HUES48 (cell line): Measurements from ENCODE around the gene LAIR1.
"Not testable (repeated sequence)": the region's sequence is repeated elsewhere in the genome, so short reads cannot be mapped to it uniquely, and the experiment has no call there.

ENCODE experiments used
- H3K27ac ChIP-seq: one replicate; pipeline ENCODE4 v1.7.0; 2013; ENCODE audit warnings: low read depth, low read length, inconsistent platforms
- H3K27me3 ChIP-seq: 2 replicates; pipeline ENCODE4 v1.6.1; 2013; ENCODE audit warnings: mild to moderate bottlenecking, low read length; ENCODE audit not compliant: control insufficient read depth, insufficient read depth
- H3K36me3 ChIP-seq: 2 replicates; pipeline ENCODE4 v1.6.1; 2013; ENCODE audit warnings: low read length; ENCODE audit not compliant: control insufficient read depth, insufficient read depth
- H3K4me1 ChIP-seq: 2 replicates; pipeline ENCODE4 v1.6.1; 2013; ENCODE audit warnings: mild to moderate bottlenecking, low read length; ENCODE audit not compliant: control insufficient read depth, insufficient read depth
- H3K4me3 ChIP-seq: 2 replicates; pipeline ENCODE4 v1.5.1; 2013; ENCODE audit warnings: mild to moderate bottlenecking, low read depth, low read length
- H3K9ac ChIP-seq: 2 replicates; pipeline ENCODE4 v1.6.1; 2013; ENCODE audit warnings: mild to moderate bottlenecking, low read depth, low read length, moderate library complexity
- H3K9me3 ChIP-seq: 2 replicates; pipeline ENCODE4 v1.6.1; 2013; ENCODE audit warnings: low read length; ENCODE audit not compliant: control insufficient read depth, insufficient read depth

The LAIR1 gene

GRCh38 chr19:54359149-54359820, 5.4 kb downstream of the LAIR1 start:
- H3K27ac ChIP-seq, H3K27me3 ChIP-seq, H3K9me3 ChIP-seq, H3K9ac ChIP-seq, H3K4me3 ChIP-seq, H3K4me1 ChIP-seq, H3K36me3 ChIP-seq: not testable (repeated sequence)

- Histone ChIP-seq H3K27me3 (no peaks in the 10 kb centered on the region), H3K4me1 (no peaks in the 10 kb centered on the region), H3K4me3 (no peak overlapping the region), H3K9me3 (no peaks in the 10 kb centered on the region), H3K27ac (no peak overlapping the region), H3K9ac (no peak overlapping the region), H3K36me3 (no peaks in the 10 kb centered on the region)
Observed at GRCh38 chr19:54357381-54357780, 7.3 kb downstream of the LAIR1 start.

- Histone ChIP-seq H3K27ac (no peak overlapping the region), H3K36me3 (no peaks in the 10 kb centered on the region), H3K4me3 (no peak overlapping the region), H3K4me1 (no peaks in the 10 kb centered on the region), H3K9me3 (no peaks in the 10 kb centered on the region), H3K27me3 (no peaks in the 10 kb centered on the region), H3K9ac (no peak overlapping the region)
Observed at GRCh38 chr19:54356444-54357056, 8.2 kb downstream of the LAIR1 start.

GRCh38 chr19:54355675-54356074, 9.1 kb downstream of the LAIR1 start:
- Histone ChIP-seq H3K27ac (no peak overlapping the region), H3K27me3 (no peaks in the 10 kb centered on the region), H3K4me1 (no peaks in the 10 kb centered on the region), H3K4me3 (no peak overlapping the region), H3K9ac (no peak overlapping the region), H3K36me3 (no peaks in the 10 kb centered on the region), H3K9me3 (no peaks in the 10 kb centered on the region)

GRCh38 chr19:54354761-54355160, 10.0 kb downstream of the LAIR1 start:
- Histone ChIP-seq H3K4me3 (no peak overlapping the region), H3K9me3 (no peaks in the 10 kb centered on the region), H3K9ac (no peak overlapping the region), H3K36me3 (no peaks in the 10 kb centered on the region), H3K4me1 (no peaks in the 10 kb centered on the region), H3K27ac (no peak overlapping the region), H3K27me3 (no peaks in the 10 kb centered on the region)

GRCh38 chr19:54352546-54352945, 12.2 kb downstream of the LAIR1 start:
- no peaks in the 10 kb centered on the region for H3K36me3 ChIP-seq
- no peaks in the 10 kb centered on the region for H3K4me1 ChIP-seq
- H3K27me3 ChIP-seq: no peaks in the 10 kb centered on the region
- H3K4me3 ChIP-seq: no peak overlapping the region
- no peaks in the 10 kb centered on the region for H3K9me3 ChIP-seq
- no peak overlapping the region for H3K27ac ChIP-seq
- H3K9ac ChIP-seq: no peak overlapping the region

GRCh38 chr19:54352041-54352440, 12.7 kb downstream of the LAIR1 start:
- no peak overlapping the region for H3K9ac ChIP-seq
- H3K27me3 ChIP-seq: no peaks in the 10 kb centered on the region
- no peak overlapping the region for H3K4me3 ChIP-seq
- no peaks in the 10 kb centered on the region for H3K9me3 ChIP-seq
- H3K4me1 ChIP-seq: no peaks in the 10 kb centered on the region
- H3K27ac ChIP-seq: no peak overlapping the region
- H3K36me3 ChIP-seq: no peaks in the 10 kb centered on the region

GRCh38 chr19:54351474-54351873, 13.3 kb downstream of the LAIR1 start:
- H3K9me3 ChIP-seq: no peaks in the 10 kb centered on the region
- no peak overlapping the region for H3K9ac ChIP-seq
- no peaks in the 10 kb centered on the region for H3K4me1 ChIP-seq
- no peak overlapping the region for H3K4me3 ChIP-seq
- no peaks in the 10 kb centered on the region for H3K36me3 ChIP-seq
- H3K27ac ChIP-seq: no peak overlapping the region
- H3K27me3 ChIP-seq: no peaks in the 10 kb centered on the region

- no peak overlapping the region for H3K4me3 ChIP-seq
- no peaks in the 10 kb centered on the region for H3K27me3 ChIP-seq
- H3K9me3 ChIP-seq: no peaks in the 10 kb centered on the region
- no peaks in the 10 kb centered on the region for H3K4me1 ChIP-seq
- no peak overlapping the region for H3K27ac ChIP-seq
- H3K36me3 ChIP-seq: no peaks in the 10 kb centered on the region
- no peak overlapping the region for H3K9ac ChIP-seq
Observed at GRCh38 chr19:54345938-54346386, 18.8 kb downstream of the LAIR1 start.

GRCh38 chr19:54343868-54344267, 20.9 kb downstream of the LAIR1 start:
- H3K36me3 ChIP-seq: no peaks in the 10 kb centered on the region
- H3K27me3 ChIP-seq: no peaks in the 10 kb centered on the region
- H3K4me3 ChIP-seq: no peak overlapping the region

GRCh38 chr19:54341295-54341694, 23.4 kb downstream of the LAIR1 start:
- Histone ChIP-seq H3K4me1 (no peaks in the 10 kb centered on the region), H3K27me3 (no peaks in the 10 kb centered on the region), H3K4me3 (no peak overlapping the region), H3K36me3 (no peaks in the 10 kb centered on the region), H3K27ac (no peak overlapping the region), H3K9me3 (no peaks in the 10 kb centered on the region), H3K9ac (no peak overlapping the region)

More at GRCh38 chr19:54343868-54344267, 20.9 kb downstream of the LAIR1 start:
- Histone ChIP-seq H3K9ac (no peak overlapping the region), H3K9me3 (no peaks in the 10 kb centered on the region), H3K4me1 (no peaks in the 10 kb centered on the region), H3K27ac (no peak overlapping the region)
